ENCODE data around the gene DIAPH3. TPM values are rescaled to one million over a fixed set of nuclear protein-coding genes. Genes with fewer than 3 reads are reported as not detected.

The DIAPH3 gene
- polyA plus RNA-seq, 1 donor = 16.9 TPM

GRCh38 chr13:59867867-59868266 is 295.9 kb downstream of the DIAPH3 start:
- DNase-seq = no peak

DNA sequence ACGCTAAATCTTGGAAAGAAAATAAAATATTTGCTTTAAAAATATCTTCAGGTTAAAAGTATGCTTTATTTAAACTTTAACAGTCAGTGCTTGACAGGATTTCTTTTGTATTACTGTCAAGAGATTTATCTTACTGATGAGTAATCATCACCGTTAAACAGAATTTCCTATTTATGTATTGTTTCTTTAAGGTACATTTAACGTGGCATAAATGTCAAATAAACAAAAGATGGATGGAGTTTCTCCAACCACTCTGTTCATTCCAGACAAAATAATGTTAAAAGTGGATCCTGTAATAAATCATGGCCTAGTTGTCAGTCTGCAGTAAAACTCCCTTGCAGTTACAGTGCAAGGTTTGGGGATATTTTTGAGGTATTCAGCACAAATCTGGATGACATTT is 298.3 kb downstream of the DIAPH3 start:
- no peak for DNase-seq

GRCh38 chr13:59863621-59864020 is 300.1 kb downstream of the DIAPH3 start:
- DNase-seq = no peak

DNA sequence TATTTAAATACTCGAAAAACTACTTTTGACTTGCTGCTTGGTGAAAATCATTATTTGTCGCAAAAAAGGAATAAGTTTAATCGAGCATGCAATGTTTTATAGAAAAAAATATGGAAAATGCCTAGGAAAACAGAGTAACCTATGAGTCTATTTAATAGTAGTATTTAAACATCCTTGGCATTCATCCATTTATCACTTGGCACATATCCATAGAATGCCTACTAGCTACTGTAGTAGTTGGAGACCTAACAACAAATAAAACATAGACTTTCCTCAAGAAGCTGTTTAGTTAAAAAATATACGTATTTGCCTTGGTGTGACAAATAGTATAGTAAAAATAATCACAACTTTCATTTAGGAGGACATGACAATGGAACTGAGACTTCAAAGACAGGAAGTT is 302.1 kb downstream of the DIAPH3 start:
- no peak for DNase-seq

- no peak for DNase-seq
Measured at GRCh38 chr13:59856281-59856810, 307.4 kb downstream of the DIAPH3 start.

GRCh38 chr13:59846845-59847620 is 316.7 kb downstream of the DIAPH3 start:
- no peak for DNase-seq

GRCh38 chr13:59843040-59843439 is 320.7 kb downstream of the DIAPH3 start:
- DNase-seq = no peak

GRCh38 chr13:59842507-59842906 is 321.2 kb downstream of the DIAPH3 start:
- DNase-seq = no peak

GRCh38 chr13:59839186-59839585 is 324.5 kb downstream of the DIAPH3 start:
- no peak for DNase-seq

DNA sequence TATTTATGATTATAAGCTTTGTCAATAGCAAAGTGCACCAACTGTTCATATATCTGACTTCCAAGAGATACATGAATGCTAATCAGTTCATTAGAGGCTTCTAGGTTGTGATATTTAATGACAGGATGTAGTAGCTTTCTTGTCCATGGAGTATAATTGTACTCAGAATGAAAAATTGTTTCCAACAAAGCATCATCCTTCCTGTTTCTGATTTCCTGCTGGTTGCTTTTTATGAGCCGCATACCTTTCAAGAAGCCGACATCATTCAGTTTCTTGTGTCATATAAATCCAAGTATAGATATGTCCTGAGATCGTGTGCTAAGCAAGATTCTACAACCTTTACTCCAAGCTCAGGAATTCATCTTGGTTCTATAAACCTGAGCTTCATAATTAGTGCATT is 326.6 kb downstream of the DIAPH3 start:
- DNase-seq = no peak

DNA sequence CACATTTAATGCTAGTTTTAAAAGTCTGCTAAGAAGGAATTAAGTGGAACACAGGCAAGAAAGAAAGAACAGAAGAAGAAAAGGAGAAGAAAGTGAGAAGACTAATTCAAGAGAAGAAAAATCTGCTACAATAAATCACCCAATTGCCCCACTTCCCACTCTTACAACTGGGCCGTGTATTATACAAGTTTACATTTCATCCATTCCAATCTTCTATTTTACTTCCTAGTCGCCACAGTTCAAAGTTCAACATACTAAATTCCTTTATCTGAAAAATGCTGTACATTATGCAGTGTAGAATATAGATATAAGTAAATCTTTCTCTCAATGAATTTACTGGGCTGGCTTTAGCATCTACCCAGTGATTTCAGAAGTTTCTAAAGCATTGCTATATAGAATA is 328.2 kb downstream of the DIAPH3 start:
- DNase-seq = no peak

GRCh38 chr13:59834801-59835200 is 328.9 kb downstream of the DIAPH3 start:
- no peak for DNase-seq

- no peak for DNase-seq
Measured at GRCh38 chr13:59829690-59830089, 334.0 kb downstream of the DIAPH3 start.

GRCh38 chr13:59823486-59823885 is 340.2 kb downstream of the DIAPH3 start:
- DNase-seq = no peak

- DNase-seq = no peak
Measured at GRCh38 chr13:59809564-59809963, 354.2 kb downstream of the DIAPH3 start.

GRCh38 chr13:59806801-59807200 is 356.9 kb downstream of the DIAPH3 start:
- DNase-seq = no peak

GRCh38 chr13:59801107-59801880 is 362.4 kb downstream of the DIAPH3 start:
- DNase-seq = no peak

- DNase-seq = no peak
Measured at GRCh38 chr13:59793107-59793506, 370.6 kb downstream of the DIAPH3 start.

- DNase-seq = peak; percentile 6
Measured at GRCh38 chr13:59790626-59791025, 373.1 kb downstream of the DIAPH3 start.

- DNase-seq = no peak
Measured at GRCh38 chr13:59789558-59789957, 374.2 kb downstream of the DIAPH3 start.

DNA sequence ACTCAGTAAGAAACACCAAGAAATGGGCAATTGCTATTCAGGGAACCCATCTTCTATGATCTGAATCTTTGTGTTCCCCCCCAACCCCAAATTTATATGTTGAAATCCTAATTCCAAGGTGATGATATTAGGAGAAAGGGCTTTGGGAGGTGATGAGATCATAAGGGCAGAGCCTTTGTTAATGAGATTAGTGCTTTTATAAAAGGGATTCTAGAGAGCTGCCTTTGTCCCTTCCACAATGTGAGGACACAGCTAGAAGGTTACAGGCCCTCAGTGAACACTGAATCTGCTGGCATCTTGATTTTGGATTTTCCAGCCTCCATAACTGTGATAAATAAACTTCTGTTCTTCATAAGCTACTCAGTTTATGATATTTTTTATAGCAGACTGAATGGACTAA is 376.0 kb downstream of the DIAPH3 start:
- DNase-seq = no peak

- no peak for DNase-seq
Measured at GRCh38 chr13:59782696-59783095, 381.0 kb downstream of the DIAPH3 start.

GRCh38 chr13:59780058-59780457 is 383.7 kb downstream of the DIAPH3 start:
- DNase-seq = no peak
